ENCODE measurements around the gene FDPS. TPM values are rescaled to one million over a fixed set of nuclear protein-coding genes. Genes with fewer than 3 reads are reported as not detected.

Gene FDPS
- total and polyA plus RNA-seq, 2 donors (not counting 1 experiment from before 2014, with no cell fraction given), result 88.3 to 128 TPM

- Histone ChIP-seq H3K9me3 (ENCODE audit: control extremely low read depth in 1 of 3, control insufficient read depth in 2 of 3, insufficient read depth in 1 of 3, low read length in 2 of 3) (no peaks in the 10 kb centered on the region), H3K36me3 (replicated peaks in 1 of 2; ENCODE audit: control extremely low read depth in 1 of 2, control insufficient read depth in 1 of 2, extremely low read depth in 1 of 2, insufficient read depth in 2 of 2, low read length in 1 of 2) (peaks cover 8 to 89% of the 10 kb centered on the region in 2 experiments), H3K9ac (ENCODE audit: low read length) (no peak overlapping the region), H3K27ac (ENCODE audit: low read length in 2 of 2) (no peak overlapping the region), H3K27me3 (replicated peaks in 1 of 4; ENCODE audit: control extremely low read depth in 1 of 4, control insufficient read depth in 3 of 4, insufficient read depth in 4 of 4, low read length in 3 of 4) (no peaks in the 10 kb centered on the region), H3K79me2 (ENCODE audit: control insufficient read depth, insufficient read depth, low read length) (no peaks in the 10 kb centered on the region), H4K20me1 (ENCODE audit: control insufficient read depth, insufficient read depth, low read length, poor library complexity, severe bottlenecking) (no peaks in the 10 kb centered on the region), H3K4me2 (replicated peaks; ENCODE audit: low read depth, low read length, poor library complexity, severe bottlenecking) (no peak overlapping the region), H3K4me1 (ENCODE audit: control insufficient read depth in 2 of 2, insufficient read depth in 2 of 2, low read length in 2 of 2) (no peaks in the 10 kb centered on the region), H2AFZ (ENCODE audit: insufficient read depth, low read depth, low read length, poor library complexity, severe bottlenecking) (no peak overlapping the region), H3K4me3 (ENCODE audit: control extremely low read depth in 1 of 5, extremely low read depth in 1 of 5, insufficient read depth in 1 of 5, low read depth in 2 of 5, low read length in 4 of 5) (no peak overlapping the region)
- Mint-ChIP-seq H3K4me1 (no peaks in the 10 kb centered on the region), H3K4me3 (no peak overlapping the region), H3K27me3 (no peaks in the 10 kb centered on the region), H3K27ac (no peak overlapping the region), H3K9me3 (ENCODE audit: insufficient read depth) (no peaks in the 10 kb centered on the region)
- TF ChIP-seq EZH2 (IDR thresholded peaks at IDR 0.05; ENCODE audit: borderline replicate concordance, insufficient read depth, low read depth, low read length, poor library complexity, severe bottlenecking) (no peak), CTCF (IDR thresholded peaks at IDR 0.05) (no peak)
- WGBS (ENCODE audit: insufficient coverage), result 97% methylated on average over 3 of the region's 3 CpGs
- intact Hi-C loops (cut with micrococcal nuclease), result no loop called here
- DNase-seq (no peak), ATAC-seq (ENCODE audit: low read depth) (no peak)
- CTCF ChIA-PET, result interaction anchor here (1.3 kb wide), 1 partner anchor 92 kb away, joined by 3 read pairs; no protein-coding TSS in a partner anchor
- POLR2A ChIA-PET, result no interaction called here
Observed at GRCh38 chr1:155342842-155343241, 34.2 kb downstream of the FDPS start.

- TF ChIP-seq EZH2 (IDR thresholded peaks at IDR 0.05; ENCODE audit: borderline replicate concordance, insufficient read depth, low read depth, low read length, poor library complexity, severe bottlenecking) (no peak), CTCF (IDR thresholded peaks at IDR 0.05) (no peak)
- Mint-ChIP-seq H3K27me3 (no peaks in the 10 kb centered on the region), H3K4me1 (no peaks in the 10 kb centered on the region), H3K4me3 (no peak overlapping the region), H3K9me3 (ENCODE audit: insufficient read depth) (no peaks in the 10 kb centered on the region), H3K27ac (no peak overlapping the region)
- no peak for ATAC-seq (ENCODE audit: low read depth)
- H3K4me2 ChIP-seq (replicated peaks; ENCODE audit: low read depth, low read length, poor library complexity, severe bottlenecking), result no peak overlapping the region
- ChIA-PET POLR2A (no interaction called here), CTCF (interaction anchor here (0.6 to 1.2 kb wide), 3 partner anchors 28 to 203 kb away, joined by 3 to 4 read pairs (median 3); no protein-coding TSS in a partner anchor)
- no peaks in the 10 kb centered on the region for H3K79me2 ChIP-seq (ENCODE audit: control insufficient read depth, insufficient read depth, low read length)
- H3K27me3 ChIP-seq (replicated peaks in 1 of 4; ENCODE audit: control extremely low read depth in 1 of 4, control insufficient read depth in 3 of 4, insufficient read depth in 4 of 4, low read length in 3 of 4), result no peaks in the 10 kb centered on the region
- WGBS (ENCODE audit: insufficient coverage), result no CpG with 5 or more reads among the region's 6 CpGs
- intact Hi-C loops (cut with micrococcal nuclease), result no loop called here
- no peak for DNase-seq
- H2AFZ ChIP-seq (ENCODE audit: insufficient read depth, low read depth, low read length, poor library complexity, severe bottlenecking), result no peak overlapping the region
- H4K20me1 ChIP-seq (ENCODE audit: control insufficient read depth, insufficient read depth, low read length, poor library complexity, severe bottlenecking), result no peaks in the 10 kb centered on the region
- no peaks in the 10 kb centered on the region for H3K4me1 ChIP-seq (ENCODE audit: control insufficient read depth in 2 of 2, insufficient read depth in 2 of 2, low read length in 2 of 2)
- H3K9me3 ChIP-seq (ENCODE audit: control extremely low read depth in 1 of 3, control insufficient read depth in 2 of 3, insufficient read depth in 1 of 3, low read length in 2 of 3), result no peaks in the 10 kb centered on the region
- peaks cover 11 to 76% of the 10 kb centered on the region in 2 experiments for H3K36me3 ChIP-seq (replicated peaks in 1 of 2; ENCODE audit: control extremely low read depth in 1 of 2, control insufficient read depth in 1 of 2, extremely low read depth in 1 of 2, insufficient read depth in 2 of 2, low read length in 1 of 2)
- H3K27ac ChIP-seq (ENCODE audit: low read length in 2 of 2), result no peak overlapping the region
- H3K4me3 ChIP-seq (ENCODE audit: control extremely low read depth in 1 of 5, extremely low read depth in 1 of 5, insufficient read depth in 1 of 5, low read depth in 2 of 5, low read length in 4 of 5), result no peak overlapping the region
- H3K9ac ChIP-seq (ENCODE audit: low read length), result no peak overlapping the region
Observed at GRCh38 chr1:155352631-155353030, 44.0 kb downstream of the FDPS start.
